Fibroblast of lung (primary cell): ENCODE results near the gene DNAJC17. TPM values are rescaled to one million over a fixed set of nuclear protein-coding genes. Genes with fewer than 3 reads are reported as not detected.
A peak's percentile ranks its signal among the peaks of the same experiment; 100 is the strongest.

Experiments
- DNase-seq, 2 donors: peaks; one replicate each; pipeline versions ENCODE4 v3.0.0 to v3.0.0-alpha.2; 2010; ENCODE audit warnings: low read depth in 2 of 2
- H2AFZ ChIP-seq: 2 replicates; pipeline ENCODE4 v1.5.1; 2012; ENCODE audit warnings: low read length, control low read depth, inconsistent platforms
- H3K27ac ChIP-seq: 2 replicates; pipeline ENCODE4 v1.5.1; 2011; ENCODE audit warnings: low read length, control low read depth; ENCODE audit not compliant: insufficient read depth
- H3K27me3 ChIP-seq: 2 replicates; pipeline ENCODE4 v1.5.1; 2011; ENCODE audit warnings: mild to moderate bottlenecking, low read length; ENCODE audit not compliant: control insufficient read depth, insufficient read depth
- H3K36me3 ChIP-seq: 2 replicates; pipeline ENCODE4 v1.5.1; 2011; ENCODE audit warnings: low read length; ENCODE audit not compliant: control insufficient read depth, insufficient read depth
- H3K4me1 ChIP-seq: 2 replicates; pipeline ENCODE4 v1.5.1; 2011; ENCODE audit warnings: low read length; ENCODE audit not compliant: control insufficient read depth, insufficient read depth; ENCODE audit errors: extremely low read depth
- H3K4me2 ChIP-seq: 2 replicates; pipeline ENCODE4 v1.5.1; 2011; ENCODE audit warnings: low read length, control low read depth; ENCODE audit not compliant: insufficient read depth; ENCODE audit errors: extremely low read depth
- H3K4me3 ChIP-seq, 4 experiments: fragments of 200-600 bp in 1 of 4; sonication (generic) in 1 of 4; replicated peaks in 1 of 4; 2 replicates each; pipeline ENCODE4 v1.5.1; 2011 to 2016; ENCODE audit warnings: low read length in 4 of 4, low read depth in 3 of 4, mild to moderate bottlenecking in 3 of 4, control low read depth in 2 of 4, inconsistent platforms in 1 of 4, mixed read lengths in 1 of 4; ENCODE audit not compliant: insufficient read depth in 1 of 4; ENCODE audit errors: control extremely low read depth in 1 of 4
- H3K79me2 ChIP-seq: 2 replicates; pipeline ENCODE4 v1.5.1; 2012; ENCODE audit warnings: mild to moderate bottlenecking, low read length, inconsistent platforms; ENCODE audit not compliant: control insufficient read depth, insufficient read depth
- H3K9ac ChIP-seq: 2 replicates; pipeline ENCODE4 v1.5.1; 2011; ENCODE audit warnings: mild to moderate bottlenecking, low read length, control low read depth; ENCODE audit not compliant: insufficient read depth
- H3K9me3 ChIP-seq: 2 replicates; pipeline ENCODE4 v1.5.1; 2012; ENCODE audit warnings: low read depth, low read length; ENCODE audit not compliant: control insufficient read depth, insufficient read depth
- H4K20me1 ChIP-seq: 2 replicates; pipeline ENCODE4 v1.5.1; 2011; ENCODE audit warnings: low read length; ENCODE audit not compliant: control insufficient read depth, insufficient read depth; ENCODE audit errors: extremely low read depth
- EZH2 ChIP-seq: IDR thresholded peaks from 2 replicates; pipeline ENCODE4 v1.5.1; 2012; ENCODE audit warnings: low read length, control low read depth, mild to moderate bottlenecking; ENCODE audit errors: missing control alignments
- polyA plus RNA-seq, 2 donors: library from polyadenylated mRNA; depleted of rRNA in 1 of 2; stranded (reverse) in 1 of 2; unstranded in 1 of 2; fragments of >200 nt; gene quantifications; 2 replicates each; pipeline ENCODE4 v1.2.1, GENCODE V29; 2011 to 2012; ENCODE audit warnings: missing spikeins in 1 of 2
- total RNA-seq: library from RNA; depleted of rRNA; stranded (reverse); fragments of >200 nt; gene quantifications from 2 replicates; pipeline ENCODE4 v1.2.1, GENCODE V29; 2014
- TF ChIP-seq, protein P1 (sequence below), 2 donors: IDR thresholded peaks in 1 of 2; conservative IDR thresholded peaks in 1 of 2; 1 replicate in 1 of 2; 2 replicates in 1 of 2; pipeline ENCODE4 v1.5.1; 2011 to 2012; ENCODE audit warnings: low read length in 2 of 2, control low read depth in 1 of 2, inconsistent platforms in 1 of 2, low read depth in 1 of 2, mild to moderate bottlenecking in 1 of 2

The DNAJC17 gene
- total and polyA plus RNA-seq, 2 donors (not counting 1 experiment from before 2014, with no cell fraction given): 17.7 to 41.8 TPM

- Histone ChIP-seq H3K9me3 (no peaks in the 10 kb centered on the region), H3K9ac (no peak within 1 kb of the TSS), H3K4me3 (peak within 1 kb of the TSS; percentile 4 to 35 (median 20)), H3K27me3 (peaks cover 41% of the 10 kb centered on the region), H3K36me3 (no peaks in the 10 kb centered on the region), H3K4me2 (peak within 1 kb of the TSS; percentile 66), H3K79me2 (no peaks in the 10 kb centered on the region), H4K20me1 (no peaks in the 10 kb centered on the region), H3K4me1 (no peaks in the 10 kb centered on the region), H3K27ac (no peak within 1 kb of the TSS), H2AFZ (peak within 1 kb of the TSS; percentile 33)
- DNase-seq: peak in 1 of 2 donors; percentile 13
- TF ChIP-seq EZH2: peak; percentile 84
- TF ChIP-seq, protein P1, sequence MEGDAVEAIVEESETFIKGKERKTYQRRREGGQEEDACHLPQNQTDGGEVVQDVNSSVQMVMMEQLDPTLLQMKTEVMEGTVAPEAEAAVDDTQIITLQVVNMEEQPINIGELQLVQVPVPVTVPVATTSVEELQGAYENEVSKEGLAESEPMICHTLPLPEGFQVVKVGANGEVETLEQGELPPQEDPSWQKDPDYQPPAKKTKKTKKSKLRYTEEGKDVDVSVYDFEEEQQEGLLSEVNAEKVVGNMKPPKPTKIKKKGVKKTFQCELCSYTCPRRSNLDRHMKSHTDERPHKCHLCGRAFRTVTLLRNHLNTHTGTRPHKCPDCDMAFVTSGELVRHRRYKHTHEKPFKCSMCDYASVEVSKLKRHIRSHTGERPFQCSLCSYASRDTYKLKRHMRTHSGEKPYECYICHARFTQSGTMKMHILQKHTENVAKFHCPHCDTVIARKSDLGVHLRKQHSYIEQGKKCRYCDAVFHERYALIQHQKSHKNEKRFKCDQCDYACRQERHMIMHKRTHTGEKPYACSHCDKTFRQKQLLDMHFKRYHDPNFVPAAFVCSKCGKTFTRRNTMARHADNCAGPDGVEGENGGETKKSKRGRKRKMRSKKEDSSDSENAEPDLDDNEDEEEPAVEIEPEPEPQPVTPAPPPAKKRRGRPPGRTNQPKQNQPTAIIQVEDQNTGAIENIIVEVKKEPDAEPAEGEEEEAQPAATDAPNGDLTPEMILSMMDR (conservative IDR thresholded peaks at IDR 0.05 in 1 of 2, IDR thresholded peaks at IDR 0.05 in 1 of 2; ENCODE audit: low read depth in 1 of 2, low read length in 2 of 2): no peak
Observed at GRCh38 chr15:40843885-40844695, 36.8 kb upstream of the DNAJC17 start, which contains the start of gene SPINT1. Gene SPINT1 (plus strand): TSS chr15:40844048. CDS start chr15:40844555, 507 bp downstream.

- DNase-seq: no peak
- H3K27me3 ChIP-seq: peaks cover 41% of the 10 kb centered on the region
- H4K20me1 ChIP-seq: no peaks in the 10 kb centered on the region
- no peaks in the 10 kb centered on the region for H3K4me1 ChIP-seq
- no peaks in the 10 kb centered on the region for H3K36me3 ChIP-seq
- H3K9me3 ChIP-seq: no peaks in the 10 kb centered on the region
- no peak overlapping the region for H2AFZ ChIP-seq
- H3K27ac ChIP-seq: no peak overlapping the region
- TF ChIP-seq, protein P1 (conservative IDR thresholded peaks at IDR 0.05 in 1 of 2, IDR thresholded peaks at IDR 0.05 in 1 of 2; ENCODE audit: low read depth in 1 of 2, low read length in 2 of 2): no peak
- TF ChIP-seq EZH2: peak; percentile 56
- H3K9ac ChIP-seq: no peak overlapping the region
- no peak overlapping the region for H3K4me3 ChIP-seq
- H3K4me2 ChIP-seq: no peak overlapping the region
- no peaks in the 10 kb centered on the region for H3K79me2 ChIP-seq
Observed at GRCh38 chr15:40843261-40843884, 36.1 kb upstream of the DNAJC17 start.

- no peak overlapping the region for H2AFZ ChIP-seq
- H3K27ac ChIP-seq: no peak overlapping the region
- no peaks in the 10 kb centered on the region for H4K20me1 ChIP-seq
- H3K27me3 ChIP-seq: peaks cover 41% of the 10 kb centered on the region
- no peak overlapping the region for H3K4me2 ChIP-seq
- no peaks in the 10 kb centered on the region for H3K4me1 ChIP-seq
- H3K79me2 ChIP-seq: no peaks in the 10 kb centered on the region
- H3K4me3 ChIP-seq: no peak overlapping the region
- TF ChIP-seq, protein P1 (conservative IDR thresholded peaks at IDR 0.05 in 1 of 2, IDR thresholded peaks at IDR 0.05 in 1 of 2; ENCODE audit: low read depth in 1 of 2, low read length in 2 of 2): no peak
- TF ChIP-seq EZH2: no peak
- H3K36me3 ChIP-seq: no peaks in the 10 kb centered on the region
- no peak for DNase-seq
- H3K9ac ChIP-seq: no peak overlapping the region
- H3K9me3 ChIP-seq: no peaks in the 10 kb centered on the region
Observed at GRCh38 chr15:40841741-40842140, 34.5 kb upstream of the DNAJC17 start.
